A204.1 (cell line): ENCODE data around the gene CDC25C.
"Not testable (repeated sequence)": the region's sequence is repeated elsewhere in the genome, so short reads cannot be mapped to it uniquely, and the experiment has no call there.

ENCODE experiments used
- FAIRE-seq: peaks from 2 replicates; lab custom pipeline; 2012; peaks lifted over from hg19 to GRCh38; lab: Jason Lieb, UNC

The CDC25C gene

DNA sequence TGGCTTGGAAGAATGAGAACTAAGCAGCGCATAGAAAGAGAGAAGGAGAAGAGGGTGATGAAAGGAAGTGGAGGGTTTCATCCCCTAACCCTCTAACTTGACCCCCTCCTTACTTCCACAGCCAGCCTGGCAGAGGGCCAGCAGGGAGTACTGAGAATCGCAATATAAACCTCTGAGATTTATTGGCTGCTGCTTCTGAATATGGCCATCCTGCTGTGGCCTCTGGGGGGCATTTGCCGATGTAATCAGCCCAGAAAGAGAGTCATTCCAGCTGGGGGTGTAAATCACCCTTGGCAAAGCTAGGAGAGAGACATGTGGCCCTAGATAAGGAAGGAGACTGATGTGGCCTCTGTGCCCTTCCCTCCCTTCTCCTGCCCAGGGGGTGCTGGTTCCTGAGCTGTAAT lies 56.2 kb downstream of the CDC25C start:
- no peak for FAIRE-seq

DNA sequence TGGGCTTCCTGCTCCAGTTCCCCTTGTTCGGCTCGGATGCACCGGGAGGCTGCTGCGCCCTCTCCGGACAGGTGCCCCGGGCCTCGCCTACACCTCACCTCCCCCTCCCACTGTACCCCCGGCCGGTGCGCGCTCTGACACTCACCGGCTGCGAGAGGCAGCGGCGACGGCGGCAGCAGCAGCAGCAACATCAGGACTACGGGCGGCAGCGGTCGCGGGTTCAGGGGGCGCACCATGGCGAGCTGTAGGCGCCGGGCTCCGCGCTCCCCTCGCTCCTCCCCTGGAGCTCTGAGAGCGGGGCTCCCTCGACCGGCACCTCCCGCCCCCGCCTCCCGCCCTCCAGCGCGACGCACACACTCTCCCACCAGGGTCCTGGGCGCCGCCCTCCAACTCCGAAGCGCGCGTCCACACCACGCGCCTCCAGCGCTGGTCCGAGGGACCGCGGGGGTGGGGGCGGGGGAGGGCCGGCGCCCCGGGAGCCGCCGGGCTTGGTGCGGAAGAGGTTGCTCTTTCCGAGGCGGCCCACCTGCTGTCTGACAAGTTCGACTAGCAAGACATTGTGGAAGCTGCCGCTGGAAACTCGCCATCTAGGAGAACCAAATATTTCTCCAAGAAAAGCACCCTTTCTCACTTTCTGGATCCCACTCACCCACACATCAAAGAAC lies 57.3 kb downstream of the CDC25C start, which contains the start of gene GFRA3:
Gene GFRA3, minus strand, starts transcription at position 433 of the 665 bp plus-strand sequence. Its CDS starts 197 bp downstream, at position 236.
- FAIRE-seq = no peak

DNA sequence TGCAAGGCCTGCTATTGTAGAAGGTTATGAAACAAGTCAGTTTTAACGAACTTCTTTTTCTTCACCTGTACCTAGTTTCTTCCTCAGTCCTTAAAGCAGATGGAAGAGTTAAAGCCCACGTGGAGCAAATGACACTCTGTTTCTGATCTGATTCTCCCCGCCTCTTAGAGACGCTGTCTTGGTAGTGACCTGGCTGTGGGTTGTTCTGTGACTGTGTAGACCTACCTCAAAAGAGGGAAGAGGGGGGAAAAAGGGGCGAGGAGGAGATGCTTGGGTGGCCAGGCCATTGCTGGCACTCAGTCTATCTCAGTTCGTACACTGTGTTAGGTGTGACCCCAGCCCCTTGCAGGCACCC lies 57.8 kb downstream of the CDC25C start:
- FAIRE-seq = no peak

DNA sequence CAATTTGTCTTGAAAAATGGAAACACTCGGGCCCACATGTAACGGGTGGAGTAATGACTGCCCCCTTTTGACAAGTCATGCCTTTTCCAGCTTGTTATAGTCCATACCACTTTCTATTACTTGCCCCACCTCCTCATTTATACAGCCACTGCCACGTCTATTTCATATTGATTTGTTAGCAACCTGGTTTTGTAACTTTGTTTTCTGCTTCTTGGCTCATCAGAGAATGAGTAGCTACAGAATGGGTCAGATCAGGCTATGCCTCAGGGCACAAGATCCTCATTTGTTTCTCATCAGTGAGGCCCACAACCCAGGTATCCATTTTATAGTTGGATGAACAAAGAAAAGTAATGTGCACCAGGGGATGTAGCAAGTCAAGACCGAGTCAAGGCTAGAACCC lies 58.9 kb downstream of the CDC25C start:
- no peak for FAIRE-seq

DNA sequence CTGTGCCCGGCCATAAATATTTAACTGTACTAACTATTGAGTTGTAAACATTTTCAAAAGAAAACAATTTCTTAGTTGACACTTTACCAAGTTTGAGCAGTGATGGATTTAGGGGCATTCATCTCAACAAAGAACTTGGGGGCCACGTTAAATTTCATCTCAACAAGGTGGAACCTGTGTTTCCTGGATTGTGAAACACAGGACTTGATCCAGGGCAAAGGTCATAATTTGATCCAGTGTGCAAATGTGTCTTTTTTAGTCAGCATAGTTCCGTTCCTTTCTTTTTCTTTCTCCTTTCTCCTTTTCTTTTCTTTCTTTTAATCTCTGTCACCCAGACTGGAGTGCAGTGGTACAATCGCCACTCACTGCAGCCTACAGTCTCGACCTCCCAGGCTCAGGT lies 60.3 kb downstream of the CDC25C start:
- FAIRE-seq = no peak

DNA sequence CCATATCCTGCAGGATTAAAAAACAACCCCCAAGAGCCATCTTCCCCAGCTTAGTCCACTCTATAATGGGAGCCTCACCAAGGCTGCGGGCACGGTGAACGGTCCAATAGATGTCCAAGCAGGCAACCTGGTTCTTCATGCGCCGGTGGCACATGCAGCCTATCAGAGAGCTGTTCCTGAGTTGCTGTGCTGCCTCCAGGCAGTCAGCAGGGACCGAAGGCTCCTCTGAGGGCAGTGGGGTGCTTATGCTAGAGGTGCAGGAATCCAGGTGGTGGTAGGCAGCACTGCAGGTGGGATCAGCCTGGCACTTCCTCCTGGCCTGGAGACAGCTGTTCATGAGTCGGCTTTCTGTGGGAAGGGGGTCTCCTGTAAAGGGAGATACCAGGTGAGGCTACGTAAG lies 67.4 kb downstream of the CDC25C start:
- no peak for FAIRE-seq

DNA sequence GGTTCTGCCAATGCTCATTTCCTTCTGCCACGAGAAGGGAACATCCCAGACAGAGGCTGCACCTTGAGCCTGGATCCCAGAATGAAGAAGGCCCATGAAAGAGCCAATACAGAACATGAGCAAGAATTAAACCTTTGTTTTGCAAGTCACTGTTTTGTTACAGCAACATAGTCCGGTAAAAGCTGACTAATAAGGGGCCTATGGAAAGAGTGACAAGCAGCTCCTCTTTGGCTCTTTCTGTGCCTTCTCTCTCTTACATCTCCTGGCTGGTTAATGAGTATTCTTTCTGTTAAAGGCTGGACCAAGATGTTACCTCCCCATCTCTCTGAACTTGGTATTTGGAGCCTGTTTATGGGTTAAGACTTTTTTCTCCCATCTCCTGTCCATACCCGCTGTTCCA lies 68.0 kb downstream of the CDC25C start:
- FAIRE-seq = no peak

DNA sequence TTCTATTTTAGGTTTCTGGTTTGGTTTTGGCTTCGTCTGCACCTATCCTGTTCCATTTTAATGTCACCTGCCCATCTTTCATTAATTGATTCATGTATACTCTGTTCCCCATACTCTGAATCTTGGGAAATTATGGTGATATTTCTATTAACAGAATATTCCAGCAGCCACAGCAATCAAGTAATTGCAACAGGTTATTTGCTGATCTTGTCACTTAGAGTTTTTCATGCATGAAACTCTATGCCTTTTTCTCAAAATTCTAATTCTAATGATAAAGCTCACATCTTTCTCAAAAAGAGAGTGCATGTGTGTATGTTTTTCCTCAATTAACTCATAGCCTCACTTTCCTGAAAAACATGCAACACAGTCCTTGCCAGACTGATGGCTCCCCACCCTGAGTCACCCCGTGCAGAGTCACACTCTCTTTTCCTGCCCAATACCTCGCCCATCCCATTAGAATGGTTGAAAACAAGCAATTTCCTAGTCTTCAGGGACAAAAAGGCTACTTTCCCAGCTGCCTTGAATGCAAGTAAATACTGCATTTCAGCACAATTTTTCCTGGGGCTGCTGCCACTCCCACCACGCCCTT lies 72.8 kb downstream of the CDC25C start:
- FAIRE-seq = no peak

DNA sequence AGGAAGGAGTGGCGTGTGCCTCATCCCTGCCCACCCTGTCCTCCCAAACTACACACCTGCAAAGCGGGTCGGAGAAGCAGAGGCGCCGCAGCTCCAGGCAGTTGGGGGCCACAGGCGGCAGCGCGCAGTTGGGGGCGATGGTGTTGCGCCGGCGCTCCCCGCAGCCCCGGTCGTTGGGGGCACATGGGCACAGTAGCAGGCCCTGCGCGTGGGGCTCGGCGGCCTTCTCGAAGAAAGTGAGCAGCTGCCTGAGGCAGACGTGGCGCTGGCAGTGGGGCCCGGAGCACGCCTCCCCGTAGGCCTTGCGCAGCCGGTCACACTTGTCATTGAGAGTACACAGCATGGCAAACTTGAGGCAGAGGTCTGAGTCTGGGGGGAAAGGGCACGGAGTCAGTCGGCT lies 74.0 kb downstream of the CDC25C start:
- FAIRE-seq = no peak

DNA sequence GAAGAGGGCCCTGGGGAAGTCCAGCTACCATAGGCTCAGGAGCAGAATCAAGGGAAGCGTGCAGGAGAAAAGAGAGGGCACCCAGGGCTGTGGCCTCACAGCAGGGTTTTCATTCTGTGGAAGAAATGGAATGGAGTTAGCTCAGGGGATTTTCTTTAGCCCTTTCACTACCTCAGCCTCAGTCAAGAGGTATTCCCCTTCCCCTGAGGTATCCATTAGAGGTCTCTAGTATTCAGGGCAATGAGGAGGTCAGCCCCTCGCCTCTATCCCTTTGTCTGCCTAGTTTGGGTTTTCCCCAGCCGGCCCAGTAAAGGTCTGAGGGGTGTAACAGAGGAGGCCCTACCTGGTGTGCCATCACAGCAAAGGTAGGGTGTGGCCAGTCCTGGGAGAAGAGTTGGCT lies 78.7 kb downstream of the CDC25C start:
- no peak for FAIRE-seq

DNA sequence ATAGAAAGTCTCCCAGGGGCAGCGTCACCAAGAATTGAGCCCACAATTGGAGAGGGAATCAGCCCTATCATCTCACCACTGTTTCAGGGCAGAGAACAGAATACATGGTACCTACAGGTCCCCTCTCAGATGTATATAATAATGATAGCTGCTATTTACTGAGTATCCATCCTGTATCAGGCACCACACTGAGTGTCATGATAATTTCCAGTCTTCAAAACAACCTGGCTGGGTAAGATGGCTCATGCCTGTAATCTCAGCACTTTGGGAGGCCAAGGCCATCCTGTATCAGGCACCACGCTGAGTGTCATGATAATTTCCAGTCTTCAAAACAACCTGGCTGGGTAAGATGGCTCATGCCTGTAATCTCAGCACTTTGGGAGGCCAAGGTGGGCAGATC lies 83.8 kb downstream of the CDC25C start:
- FAIRE-seq = not testable (repeated sequence)

DNA sequence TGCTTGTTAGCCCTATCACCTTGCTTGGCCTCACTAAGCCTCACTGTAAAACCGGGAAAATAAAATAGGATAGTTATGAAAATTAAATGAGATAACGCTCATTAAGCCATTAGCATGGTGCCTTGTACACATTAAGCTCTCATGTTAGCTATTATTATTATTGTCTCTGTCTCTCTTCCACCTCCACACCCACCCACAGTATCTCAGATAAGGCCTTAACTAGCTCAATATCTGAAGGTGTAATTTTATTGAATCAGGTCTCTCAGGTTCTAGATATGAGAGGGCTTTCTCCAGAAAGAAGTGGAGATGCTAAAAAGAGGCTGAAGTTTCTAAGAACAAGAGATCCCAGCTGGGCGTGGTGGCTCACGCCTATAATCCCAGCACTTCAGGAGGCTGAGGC lies 84.8 kb downstream of the CDC25C start:
- FAIRE-seq = no peak

DNA sequence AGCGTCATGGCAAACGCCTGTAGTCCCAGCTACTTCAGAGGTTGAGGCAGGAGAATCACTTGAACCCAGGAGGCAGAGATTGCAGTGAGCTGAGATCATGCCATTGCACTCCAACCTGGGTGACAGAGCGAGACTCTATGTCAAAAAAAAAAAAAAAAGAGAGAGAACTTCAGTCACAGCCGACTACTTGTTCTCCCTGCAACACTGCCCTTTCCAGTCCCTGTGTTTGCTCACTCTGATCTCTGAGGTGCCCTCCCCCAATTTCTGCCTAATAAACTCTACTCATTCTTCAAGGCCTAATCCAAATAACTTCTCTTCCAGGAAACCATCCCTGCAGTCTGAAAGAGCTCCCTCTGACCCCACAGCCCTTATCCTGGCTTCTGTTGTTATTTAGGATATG lies 85.3 kb downstream of the CDC25C start:
- no peak for FAIRE-seq

DNA sequence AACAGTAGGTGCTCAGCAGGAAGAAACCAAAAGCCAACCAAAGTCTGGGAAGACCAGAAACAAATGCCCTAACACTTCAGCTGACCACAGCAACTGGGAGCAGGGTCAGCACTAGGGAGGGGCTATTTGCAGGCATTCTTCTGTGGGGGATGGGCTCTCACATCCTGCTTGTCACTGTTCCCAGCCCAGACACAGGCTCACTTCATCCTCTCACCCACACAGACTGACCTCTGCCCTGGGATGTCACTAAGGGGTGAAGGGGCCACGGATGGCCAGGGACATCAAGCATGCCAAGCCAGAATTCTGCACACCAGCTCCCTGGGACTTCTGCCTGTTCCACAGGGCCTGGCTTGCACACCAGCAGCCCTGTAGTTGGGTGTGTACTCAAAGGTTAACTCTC lies 85.9 kb downstream of the CDC25C start:
- no peak for FAIRE-seq

DNA sequence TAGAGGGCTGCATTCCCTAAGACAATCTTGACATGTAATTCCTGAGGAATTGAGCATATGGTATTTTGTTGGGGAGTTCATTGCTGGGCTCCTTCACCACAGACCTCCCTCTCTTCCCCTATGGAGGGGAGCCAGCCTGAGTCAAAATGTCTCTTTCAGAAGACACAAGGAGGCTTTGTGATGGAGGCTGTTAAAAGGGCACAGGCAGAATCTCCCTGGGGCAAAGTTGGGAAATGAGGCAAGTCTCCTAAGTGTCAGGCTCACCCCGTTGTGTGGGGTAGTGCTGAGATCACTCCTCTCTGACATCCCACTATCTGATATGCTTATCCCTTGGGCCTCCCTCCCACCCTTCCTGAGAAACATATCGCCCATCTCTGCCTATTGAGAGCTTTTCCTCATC lies 87.8 kb downstream of the CDC25C start:
- no peak for FAIRE-seq

DNA sequence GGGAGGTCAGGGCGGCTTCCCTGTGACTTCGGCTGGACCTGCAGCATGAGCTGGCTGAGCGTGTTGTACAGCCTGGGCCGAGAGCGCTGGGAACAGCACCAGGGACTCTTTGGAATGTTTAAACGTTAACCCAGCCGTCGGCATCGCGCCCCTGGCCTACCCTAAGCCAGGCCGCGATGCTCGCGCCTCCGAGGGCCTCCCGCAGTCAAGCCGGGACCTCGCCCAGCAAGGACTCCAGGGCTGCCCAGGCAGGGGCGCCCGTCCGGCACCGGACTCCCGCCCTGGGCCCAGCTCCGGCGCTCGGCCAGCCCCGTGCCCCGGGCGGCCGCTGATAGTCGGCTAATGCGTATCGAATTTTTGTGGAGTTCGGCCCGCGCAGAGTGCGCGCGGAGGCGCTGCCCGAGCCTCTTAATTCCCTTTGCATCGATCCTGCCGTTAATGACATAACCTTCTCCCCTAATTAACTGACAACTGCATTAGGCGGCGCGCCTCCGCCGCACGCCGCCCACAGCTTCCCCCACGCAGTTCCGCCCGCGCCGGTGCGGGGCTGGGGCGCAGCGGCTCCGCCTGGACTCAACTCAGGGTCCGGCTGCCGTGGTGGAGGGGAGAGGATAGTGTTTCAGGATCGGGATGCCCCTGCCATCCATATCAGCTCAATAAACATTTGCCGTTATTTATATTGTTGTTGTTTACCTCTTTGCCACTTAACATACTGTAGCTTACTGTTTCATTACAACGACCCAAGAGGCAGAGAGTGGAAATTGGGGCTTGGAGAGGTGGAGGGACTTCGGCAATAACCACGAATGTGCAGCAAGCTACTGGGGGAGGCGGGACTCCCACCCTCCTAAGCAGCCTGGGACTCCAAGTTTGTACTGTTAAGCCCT lies 89.7 kb downstream of the CDC25C start:
- FAIRE-seq = no peak

DNA sequence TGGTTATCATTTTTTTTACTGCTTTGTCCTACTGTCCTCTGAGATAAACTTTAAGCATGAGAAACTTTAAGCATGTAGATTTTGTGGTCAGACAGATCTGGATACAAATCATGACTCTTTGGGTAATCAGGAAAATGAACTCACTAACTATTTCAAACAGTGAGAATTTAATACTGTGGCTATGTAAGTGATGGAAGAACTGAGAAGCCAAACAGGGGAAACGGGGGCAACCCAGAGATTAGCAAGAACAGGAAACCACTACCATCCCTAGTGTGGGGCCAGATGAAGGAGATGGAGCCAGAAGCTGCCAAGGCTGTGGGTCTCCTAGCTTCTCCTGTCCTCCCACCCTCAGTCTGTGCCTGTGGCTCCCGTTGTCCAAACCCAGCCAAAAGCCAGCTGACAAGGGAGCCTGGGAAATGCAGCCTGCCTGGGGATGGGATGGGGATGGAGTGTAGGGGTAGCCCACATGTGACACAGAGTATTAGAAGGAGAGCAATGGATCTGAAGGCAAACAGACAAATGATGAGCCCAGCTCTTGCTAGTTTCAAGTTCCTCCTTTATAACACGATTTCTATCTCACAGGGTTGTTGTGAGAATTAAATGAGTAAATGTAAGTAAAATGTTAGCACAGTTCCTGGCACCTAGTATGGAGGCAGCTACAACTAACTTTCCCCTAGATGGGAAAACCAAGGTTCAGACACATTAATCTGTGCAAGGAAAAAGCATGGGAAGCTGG lies 90.8 kb downstream of the CDC25C start:
- no peak for FAIRE-seq

DNA sequence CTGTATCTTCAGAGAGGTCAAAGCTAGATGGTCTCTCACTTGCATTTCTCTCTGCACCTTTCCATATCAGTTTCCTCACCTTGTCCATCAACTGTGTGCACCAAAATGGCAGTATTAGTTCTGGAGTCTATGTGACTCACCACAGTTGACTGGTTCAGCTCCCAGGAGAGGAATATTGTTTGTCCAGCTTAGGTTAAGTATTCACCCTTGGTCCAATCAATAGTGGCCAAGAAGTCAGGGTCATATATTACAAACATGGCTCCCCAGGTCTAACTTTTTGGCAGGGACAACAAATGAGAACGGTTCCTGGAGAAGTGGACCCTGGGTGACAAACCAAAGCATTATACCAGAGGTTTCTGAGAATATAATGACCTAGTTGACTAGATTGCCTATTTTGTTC lies 93.6 kb downstream of the CDC25C start:
- no peak for FAIRE-seq
